KBM-7 (cell line): ENCODE measurements around the gene GRIA4.
"Not testable (repeated sequence)": the region's sequence is repeated elsewhere in the genome, so short reads cannot be mapped to it uniquely, and the experiment has no call there.

ENCODE experiments used
- DNase-seq: peaks from one replicate; pipeline ENCODE4 v3.0.0-alpha.2; 2015
- in situ Hi-C: fragments of 300-500 bp; cut with MboI; formaldehyde crosslinking; loops from 2 replicates; pipeline ENCODE4 v1.14.3; 2020; ENCODE audit warnings: low sequenced_read_pairs, low pct_unique_long_range_greater_than_20kb, mixed read lengths

Gene GRIA4

DNA sequence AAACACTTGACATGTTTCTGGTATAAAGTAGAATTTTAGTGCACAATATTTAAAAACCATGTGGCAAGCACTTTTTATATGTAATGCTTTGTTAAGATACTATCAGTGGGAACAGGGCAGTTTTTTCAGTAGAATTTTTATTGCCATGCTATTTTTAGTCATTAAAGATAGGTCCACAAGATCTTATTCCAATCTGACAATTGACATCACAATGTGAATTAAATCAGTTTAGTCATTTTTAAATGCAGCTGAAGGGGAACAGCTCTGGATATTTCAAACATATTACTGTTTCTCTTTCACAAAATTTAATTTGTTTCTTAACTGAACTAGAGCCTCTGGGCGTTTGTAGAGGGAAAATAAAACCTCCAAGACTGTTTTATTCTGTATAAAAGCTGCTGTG, 218.0 kb downstream of the GRIA4 start:
- DNase-seq, result no peak
- in situ Hi-C loops, result no loop called here

- in situ Hi-C loops, result no loop called here
- peak; percentile 9 for DNase-seq
Measured at GRCh38 chr11:105829084-105829483, 219.2 kb downstream of the GRIA4 start.

DNA sequence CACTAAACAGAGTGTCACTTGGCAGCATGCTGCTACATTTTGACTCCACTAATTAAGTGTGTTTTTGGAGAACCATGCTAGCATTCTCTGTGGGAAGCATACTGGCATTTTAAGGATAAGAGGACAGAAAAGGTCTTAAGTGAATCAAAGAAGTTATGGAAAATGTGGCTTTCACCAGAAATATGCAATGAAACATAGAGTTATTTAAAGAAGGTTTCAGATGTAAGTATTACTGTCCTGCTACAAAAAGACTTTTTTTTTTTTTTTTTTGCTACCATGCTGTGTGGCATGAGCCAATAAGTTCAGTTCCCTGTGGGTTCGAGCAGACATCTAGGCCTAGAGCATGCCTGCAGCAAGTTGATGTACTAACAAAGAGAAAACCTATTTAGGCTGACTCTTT, 224.6 kb downstream of the GRIA4 start:
- in situ Hi-C loops, result no loop called here
- no peak for DNase-seq

DNA sequence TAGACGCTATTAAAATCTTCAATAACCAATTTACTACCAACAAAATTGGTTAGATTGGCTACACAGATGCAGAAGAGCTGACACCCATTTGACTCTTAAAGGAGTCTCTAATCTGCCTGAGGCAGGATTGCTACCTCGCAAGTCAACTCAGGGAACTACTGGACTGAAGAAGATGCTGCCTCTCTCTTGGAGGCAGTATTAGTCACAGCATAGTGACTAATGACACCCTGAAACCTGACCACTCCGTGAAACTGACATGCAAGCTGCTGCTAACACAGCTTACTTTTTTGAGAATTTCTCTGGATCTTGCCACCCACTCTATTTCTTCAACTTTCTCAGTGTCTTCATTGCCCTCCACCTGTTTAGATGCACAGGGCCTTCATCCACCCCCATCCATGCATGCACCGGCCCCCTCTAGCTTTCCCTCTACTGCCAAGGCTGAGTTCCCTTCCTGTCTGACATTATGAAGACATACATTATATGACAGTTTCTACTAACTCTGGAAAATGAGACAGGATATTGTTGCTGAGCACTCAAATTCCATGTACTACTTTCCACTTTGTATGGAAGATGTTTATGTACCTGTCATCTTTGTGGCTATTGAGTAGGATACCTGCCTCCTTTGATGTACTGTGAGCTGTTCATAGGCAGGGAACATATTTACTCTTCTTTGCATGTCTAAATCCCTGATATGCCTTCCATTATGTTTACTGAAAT, 229.0 kb downstream of the GRIA4 start:
- DNase-seq, result no peak
- in situ Hi-C loops, result no loop called here

- in situ Hi-C loops, result no loop called here
Measured at GRCh38 chr11:105840391-105840790, 230.5 kb downstream of the GRIA4 start.

GRCh38 chr11:105852403-105852802, 242.5 kb downstream of the GRIA4 start:
- in situ Hi-C loops, result no loop called here
- DNase-seq, result no peak

More at GRCh38 chr11:105840391-105840790, 230.5 kb downstream of the GRIA4 start:
- no peak for DNase-seq

DNA sequence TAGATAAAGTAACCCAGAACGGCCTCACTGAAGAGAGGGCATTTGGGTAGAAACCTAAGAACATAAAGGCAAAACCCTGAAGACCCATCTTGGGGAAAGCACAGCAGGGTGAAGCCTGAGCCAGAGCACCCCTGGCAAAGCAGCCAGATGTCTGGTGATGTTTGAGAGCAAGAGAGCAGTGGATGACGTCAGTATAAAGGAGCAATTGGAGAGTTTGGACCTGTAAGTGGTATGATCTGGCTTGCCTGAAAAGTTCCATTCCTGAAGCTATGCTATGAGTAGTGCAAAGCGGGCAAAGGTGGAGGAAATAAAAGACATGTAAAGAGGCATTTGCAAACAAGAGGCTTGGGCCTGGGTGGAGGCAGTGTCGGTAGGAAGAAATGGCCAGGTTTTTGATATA, 244.4 kb downstream of the GRIA4 start:
- DNase-seq, result no peak
- in situ Hi-C loops, result no loop called here

DNA sequence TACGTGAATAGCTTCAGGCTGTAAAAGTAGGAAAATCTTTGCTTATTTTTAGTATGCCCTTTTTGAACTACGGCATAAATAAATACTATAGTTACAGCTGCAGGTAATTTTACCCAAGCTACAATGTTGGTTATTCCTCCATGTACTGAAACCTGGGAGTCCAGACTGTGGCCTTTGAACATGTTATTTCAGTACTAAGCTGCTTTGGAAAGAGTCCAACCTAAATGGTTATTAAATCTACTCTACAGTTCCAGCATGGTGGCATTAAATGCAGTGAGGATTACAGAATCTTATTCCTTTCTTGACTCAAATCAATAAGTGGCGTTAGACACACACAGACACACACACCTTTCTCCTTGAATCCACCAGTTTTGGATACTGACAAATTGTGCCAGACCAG, 247.1 kb downstream of the GRIA4 start:
- in situ Hi-C loops, result no loop called here
- no peak for DNase-seq

DNA sequence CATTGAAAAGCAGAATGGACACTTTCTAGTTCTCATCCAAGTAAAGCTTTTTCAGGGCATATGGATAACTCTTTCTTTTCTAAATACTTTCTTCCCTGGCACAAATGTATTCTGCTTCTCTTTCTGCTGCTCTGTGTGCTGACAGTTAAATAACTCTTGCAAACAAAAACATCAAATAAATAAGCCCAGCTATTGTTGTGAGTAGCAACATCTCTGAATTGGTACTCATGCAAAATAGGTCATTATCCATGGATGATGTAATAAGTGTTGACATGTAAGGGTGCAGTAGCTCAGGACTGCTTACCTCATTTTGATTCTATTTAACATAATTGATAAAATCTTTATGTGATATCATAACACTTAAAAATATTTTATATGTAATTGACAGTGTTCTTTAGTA, 247.9 kb downstream of the GRIA4 start:
- in situ Hi-C loops, result no loop called here
- no peak for DNase-seq

- in situ Hi-C loops, result no loop called here
- DNase-seq, result no peak
Measured at GRCh38 chr11:105858841-105859240, 249.0 kb downstream of the GRIA4 start.

GRCh38 chr11:105860105-105860504, 250.2 kb downstream of the GRIA4 start:
- no peak for DNase-seq
- in situ Hi-C loops, result no loop called here

DNA sequence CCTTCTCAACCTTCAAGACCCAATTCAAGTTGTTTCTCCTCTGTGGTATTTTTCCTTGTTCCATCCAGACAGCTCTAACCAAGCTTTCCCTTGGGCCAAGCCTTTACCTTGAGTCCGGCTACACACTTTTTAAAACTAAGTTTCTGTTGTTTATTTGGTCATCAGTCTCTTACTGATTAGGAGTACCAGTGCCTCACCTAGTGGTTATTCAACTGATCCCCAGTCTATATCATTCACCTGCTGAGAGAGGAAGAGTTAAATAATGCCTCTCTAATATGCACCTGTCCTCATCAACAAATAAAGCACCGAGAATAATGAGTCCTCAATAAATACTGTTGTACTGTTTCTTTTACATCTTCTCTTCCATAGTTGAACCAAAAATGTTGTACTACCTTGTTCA, 251.4 kb downstream of the GRIA4 start:
- no peak for DNase-seq
- in situ Hi-C loops, result no loop called here

DNA sequence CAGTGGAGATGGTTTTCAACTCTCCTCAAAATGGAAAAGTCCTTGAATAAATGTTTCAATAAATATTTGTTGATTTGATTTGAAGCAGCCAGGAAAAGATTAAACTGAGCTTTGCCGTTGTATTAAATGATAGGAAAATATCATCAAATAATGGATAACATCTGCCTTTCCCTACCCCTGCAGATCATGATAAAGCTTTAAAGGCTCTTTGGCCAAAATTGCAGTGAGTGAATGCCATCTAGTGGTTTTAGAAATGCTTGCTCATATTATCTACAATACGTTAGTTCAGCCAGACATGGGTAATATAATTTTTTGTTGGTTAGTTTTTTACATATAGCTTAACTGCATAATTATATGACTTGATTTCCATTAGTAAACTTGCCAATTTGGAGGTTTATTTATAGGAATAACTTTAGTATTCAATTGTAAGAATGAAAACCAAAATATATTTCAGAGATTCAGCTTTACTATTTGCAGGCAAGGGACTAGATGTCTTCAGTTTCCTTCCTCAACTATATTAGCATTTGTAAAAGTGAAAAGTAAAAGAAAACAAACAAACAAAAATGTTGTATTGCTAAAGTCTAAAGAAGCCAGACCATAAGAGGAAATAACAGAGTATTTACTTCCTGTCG, 253.0 kb downstream of the GRIA4 start:
- in situ Hi-C loops, result no loop called here
- DNase-seq, result peak; percentile 58

- in situ Hi-C loops, result no loop called here
- DNase-seq, result no peak
Measured at GRCh38 chr11:105863523-105863922, 253.7 kb downstream of the GRIA4 start.

GRCh38 chr11:105867742-105868141, 257.9 kb downstream of the GRIA4 start:
- DNase-seq, result no peak
- in situ Hi-C loops, result no loop called here

DNA sequence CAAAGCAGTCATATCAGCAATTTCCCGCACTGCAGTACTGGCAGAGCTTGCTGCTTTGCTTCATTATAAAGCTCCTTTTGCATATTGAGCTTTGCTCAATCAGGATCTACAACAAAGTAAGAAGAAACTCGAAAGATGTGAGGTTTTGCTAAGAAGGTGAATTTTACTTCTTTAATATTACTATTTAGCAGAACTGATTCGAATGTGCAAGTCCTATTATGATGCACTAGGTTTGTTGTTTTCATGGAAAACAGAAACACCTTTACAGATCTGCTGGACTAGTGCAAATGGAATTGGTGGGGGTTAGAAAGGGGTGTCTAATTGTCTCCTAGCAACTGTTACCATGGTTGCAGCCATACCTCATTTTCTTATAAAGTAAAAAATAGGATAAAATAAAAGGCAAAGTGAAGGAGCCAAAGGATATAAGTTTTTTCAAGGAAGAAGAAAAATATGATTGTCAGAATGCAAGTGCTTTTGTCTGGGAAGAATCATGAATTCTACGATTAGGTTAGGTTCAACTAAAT, 259.0 kb downstream of the GRIA4 start:
- in situ Hi-C loops, result no loop called here
- DNase-seq, result no peak

DNA sequence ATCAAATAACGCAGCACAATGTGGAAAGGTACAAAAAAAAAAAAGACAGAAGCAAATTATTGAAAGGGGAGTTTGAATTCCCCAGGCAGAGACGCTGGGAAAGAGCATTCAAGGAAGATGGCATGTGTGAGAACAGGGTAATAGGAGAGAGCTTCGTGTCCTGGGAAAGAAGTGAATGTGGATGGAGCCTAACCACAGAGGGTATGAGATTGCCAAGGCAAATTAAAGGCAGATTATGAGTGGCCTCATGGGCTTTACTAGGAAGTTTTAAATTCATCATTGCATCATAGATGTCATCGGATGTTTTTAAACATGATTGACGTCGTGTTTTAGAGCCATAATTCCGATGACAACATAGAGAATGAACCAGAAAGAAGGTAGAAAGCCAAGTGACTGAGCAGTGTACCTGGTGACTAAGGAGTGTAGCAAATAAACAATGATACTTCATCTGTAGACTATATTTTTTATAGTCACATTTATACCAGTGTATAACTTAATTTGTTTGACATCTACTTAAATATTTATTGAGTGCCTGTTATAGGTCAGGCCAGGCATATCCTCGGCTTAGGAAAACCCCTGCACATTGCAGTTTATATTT, 260.7 kb downstream of the GRIA4 start:
- in situ Hi-C loops, result no loop called here

GRCh38 chr11:105878510-105878909, 268.6 kb downstream of the GRIA4 start:
- in situ Hi-C loops, result no loop called here
- DNase-seq, result no peak

More for the DNA sequence above, 260.7 kb downstream of the GRIA4 start:
- DNase-seq, result no peak

DNA sequence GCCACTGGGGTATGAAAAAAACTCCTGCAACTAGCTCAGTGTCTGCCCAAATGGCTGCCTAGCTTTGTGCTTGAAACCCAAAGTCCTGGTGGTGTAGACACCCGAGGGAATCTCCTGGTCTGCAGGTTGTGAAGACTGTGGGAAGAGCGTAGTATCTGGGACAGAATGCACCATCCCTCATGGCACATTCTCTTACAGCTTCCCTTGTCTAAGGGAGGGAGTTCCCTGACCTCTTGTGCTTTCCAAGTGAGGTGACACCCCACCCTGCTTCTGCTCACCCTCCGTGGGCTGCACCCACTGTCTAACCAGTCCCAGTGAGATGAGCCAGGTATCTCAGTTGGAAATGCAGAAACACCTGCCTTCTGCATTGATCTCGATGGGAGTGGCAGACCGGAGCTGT, 269.1 kb downstream of the GRIA4 start:
- DNase-seq, in situ Hi-C loops: not testable (repeated sequence)

DNA sequence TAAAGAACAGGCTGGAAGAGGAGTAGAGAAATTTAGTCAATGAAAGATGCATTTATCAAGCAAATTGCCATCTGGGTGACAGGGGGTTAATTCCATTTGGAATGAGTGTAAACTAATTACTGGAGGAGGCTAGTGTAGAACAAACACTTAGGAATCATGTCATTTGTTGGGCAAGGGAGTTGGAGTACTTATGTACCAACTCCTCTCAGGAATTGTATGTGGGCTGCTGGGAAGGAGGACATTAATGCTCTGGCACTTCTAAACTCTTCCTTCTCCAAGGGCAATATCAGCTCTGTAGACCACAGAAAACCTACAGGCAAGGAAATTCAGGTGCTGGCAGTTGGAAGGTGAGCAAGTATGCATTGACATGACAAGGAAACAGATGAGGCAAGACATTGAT, 271.2 kb downstream of the GRIA4 start:
- DNase-seq, result no peak
- in situ Hi-C loops, result no loop called here
